ENCODE measurements around the gene OR2A42. TPM values are rescaled to one million over a fixed set of nuclear protein-coding genes. Genes with fewer than 3 reads are reported as not detected.
"Not testable (repeated sequence)": the region's sequence is repeated elsewhere in the genome, so short reads cannot be mapped to it uniquely, and the experiment has no call there.

The OR2A42 gene
- not detected for total RNA-seq

DNA sequence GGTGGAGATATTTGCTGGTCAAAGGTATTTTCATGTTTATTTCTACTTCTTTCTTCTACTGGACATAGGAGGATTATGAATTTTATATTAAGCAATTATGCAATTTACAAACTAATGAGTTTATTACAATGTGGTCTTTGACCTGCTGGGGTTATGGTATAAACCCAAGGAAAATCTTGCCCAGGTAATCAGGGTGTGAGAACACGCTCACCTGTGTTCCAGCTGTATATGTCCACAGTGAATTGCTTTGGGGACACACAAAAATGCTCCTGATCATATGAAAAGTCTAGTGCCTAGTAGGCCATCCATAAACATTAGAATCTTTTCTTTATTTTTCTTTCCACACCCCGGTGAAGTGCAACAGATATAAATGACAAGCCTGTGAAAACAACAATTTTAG, at the start of gene OR2A42:
TSS of gene OR2A42 (minus strand) at position 241 of the 400 bp plus-strand sequence. CDS start 6,762 bp downstream, outside the sequence.
- ATAC-seq, result not testable (repeated sequence)

GRCh38 chr7:144287171-144287784, 47.9 kb upstream of the OR2A42 start:
- not testable (repeated sequence) for ATAC-seq

DNA sequence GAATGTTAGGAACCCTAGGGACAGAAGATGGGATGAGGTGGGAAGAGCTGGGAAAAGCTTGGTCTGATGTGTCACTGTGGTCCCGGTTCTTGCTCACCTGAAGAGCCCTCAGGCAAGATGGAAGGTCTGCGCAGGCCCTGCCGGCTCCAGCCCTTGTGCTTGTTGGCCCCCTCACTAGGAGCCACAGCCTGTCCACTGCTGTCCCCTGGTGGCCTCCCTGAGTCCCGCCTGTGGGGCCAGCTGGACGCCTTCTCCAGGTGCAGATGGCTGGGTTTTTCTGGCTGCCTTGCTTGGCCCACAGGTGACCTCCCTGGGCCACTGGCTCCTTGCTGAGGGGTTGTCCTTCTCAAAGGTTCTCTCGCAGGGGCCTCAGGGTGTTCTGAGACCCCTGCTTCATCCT, 44.3 kb upstream of the OR2A42 start:
- not testable (repeated sequence) for ATAC-seq

GRCh38 chr7:144282490-144282889, 43.1 kb upstream of the OR2A42 start:
- peak; percentile 24 for ATAC-seq

DNA sequence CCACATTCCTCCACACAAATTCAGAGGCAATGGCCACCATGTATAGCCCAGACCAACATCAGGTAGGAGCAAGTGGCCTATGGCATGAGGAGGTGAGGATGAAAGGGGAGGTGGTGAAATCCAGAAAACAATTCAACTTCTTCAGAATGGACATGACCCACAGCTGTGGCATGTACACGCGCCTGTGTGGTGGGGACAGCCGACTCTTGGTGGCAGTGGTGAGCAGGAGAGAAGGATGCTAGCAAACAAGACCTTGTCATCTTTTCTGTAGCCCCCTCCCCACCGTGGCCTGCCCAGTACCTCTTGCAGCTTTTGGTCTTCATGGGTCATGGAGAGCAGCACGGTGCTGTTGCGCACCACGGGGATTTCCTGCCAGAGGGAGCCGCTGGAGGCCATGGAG, 42.6 kb upstream of the OR2A42 start:
- ATAC-seq, result not testable (repeated sequence)

DNA sequence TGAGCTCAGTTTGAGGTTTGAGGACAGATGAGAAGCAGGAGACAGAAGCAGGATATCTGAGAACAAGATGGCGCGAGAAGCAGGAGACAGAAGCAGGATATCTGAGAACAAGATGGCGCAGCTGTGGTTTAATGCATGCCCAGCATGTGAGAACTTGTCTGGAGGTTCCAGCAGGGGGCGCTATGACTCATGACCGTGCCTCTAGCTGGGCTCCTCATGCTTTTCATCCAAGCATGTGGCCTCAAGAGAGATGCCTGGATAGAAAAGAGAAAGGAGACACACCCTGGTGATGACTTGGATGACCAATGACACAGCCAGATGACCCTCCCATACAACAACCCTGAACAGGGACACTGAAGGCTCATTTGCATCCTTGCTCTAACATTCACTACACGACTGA, 40.6 kb upstream of the OR2A42 start:
- ATAC-seq, result peak; percentile 41

GRCh38 chr7:144275281-144275680, 35.9 kb upstream of the OR2A42 start:
- not testable (repeated sequence) for ATAC-seq

GRCh38 chr7:144269188-144269587, 29.8 kb upstream of the OR2A42 start, which contains the start of gene CTAGE8:
CTAGE8 (minus strand) TSS chr7:144269288; CDS start chr7:144269250, 38 bp downstream.
- ATAC-seq, result not testable (repeated sequence)

GRCh38 chr7:144264692-144265091, 25.3 kb upstream of the OR2A42 start, which contains the start of gene OR2A7:
OR2A7 (minus strand) TSS chr7:144264792; CDS start chr7:144259628, 5,164 bp downstream.
- not testable (repeated sequence) for ATAC-seq

DNA sequence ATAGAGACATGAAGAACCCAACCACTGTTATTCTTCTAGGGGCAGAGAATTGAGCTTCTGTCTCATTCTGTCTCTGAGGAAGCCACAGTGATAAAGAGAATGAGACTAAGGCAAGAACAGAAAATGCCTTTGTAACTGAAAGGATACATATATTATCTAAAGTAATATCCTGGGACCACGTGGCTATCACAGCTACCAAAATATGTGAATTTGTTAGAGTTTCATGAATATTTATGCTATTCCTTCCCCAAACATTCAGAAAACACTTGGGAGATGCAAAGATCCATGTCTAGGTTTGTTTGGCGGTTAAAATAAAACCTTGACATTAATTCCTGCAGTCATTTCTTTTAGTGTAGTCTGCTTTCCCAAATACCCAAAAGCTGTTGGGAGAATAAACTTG, 22.7 kb upstream of the OR2A42 start:
- not testable (repeated sequence) for ATAC-seq

DNA sequence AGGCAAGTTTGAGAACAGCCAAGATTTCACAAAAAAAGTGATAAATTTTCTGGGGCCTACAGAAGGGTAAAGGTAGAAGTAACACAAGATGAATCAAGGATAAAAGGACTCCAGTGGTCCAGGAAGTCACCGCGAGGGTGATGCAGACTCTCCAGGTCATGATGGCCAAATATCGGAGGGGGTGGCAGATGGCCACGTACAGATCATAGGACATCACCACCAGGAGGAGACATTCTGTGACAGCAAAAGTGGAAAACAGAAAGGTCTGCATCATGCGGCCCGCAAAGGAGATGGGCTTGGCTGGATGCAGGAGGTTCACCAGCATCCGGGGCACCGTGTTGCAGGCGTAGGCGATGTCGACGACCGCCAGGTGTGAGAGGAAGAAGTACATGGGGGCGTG, 19.7 kb upstream of the OR2A42 start:
- ATAC-seq, result not testable (repeated sequence)

GRCh38 chr7:144256112-144256511, 16.7 kb upstream of the OR2A42 start:
- peak; percentile 55 for ATAC-seq

- no peak for ATAC-seq
Measured at GRCh38 chr7:144255471-144255897, 16.1 kb upstream of the OR2A42 start.

DNA sequence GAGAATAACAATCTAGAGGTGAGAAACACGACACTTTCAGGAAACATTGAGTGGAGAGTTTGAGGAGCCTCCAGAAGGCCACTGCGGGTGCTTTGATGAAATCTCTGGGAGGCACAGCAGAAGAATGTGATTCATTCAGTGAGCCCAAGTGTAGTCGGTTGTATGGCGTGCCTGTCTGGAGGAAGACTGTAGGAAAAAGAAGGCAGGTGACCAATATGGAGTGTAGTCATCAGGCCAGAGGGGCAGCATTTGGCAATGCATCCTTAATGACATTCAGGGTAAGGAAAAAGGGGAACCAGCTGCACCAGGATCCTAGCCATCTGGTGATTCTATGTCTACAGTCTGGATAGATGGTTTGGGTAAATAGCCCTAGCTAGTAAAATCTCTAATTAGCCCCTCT, 12.9 kb upstream of the OR2A42 start:
- ATAC-seq, result not testable (repeated sequence)

- not testable (repeated sequence) for ATAC-seq
Measured at GRCh38 chr7:144247674-144248330, 8.4 kb upstream of the OR2A42 start.

GRCh38 chr7:144246967-144247366, 7.6 kb upstream of the OR2A42 start:
- ATAC-seq, result not testable (repeated sequence)

DNA sequence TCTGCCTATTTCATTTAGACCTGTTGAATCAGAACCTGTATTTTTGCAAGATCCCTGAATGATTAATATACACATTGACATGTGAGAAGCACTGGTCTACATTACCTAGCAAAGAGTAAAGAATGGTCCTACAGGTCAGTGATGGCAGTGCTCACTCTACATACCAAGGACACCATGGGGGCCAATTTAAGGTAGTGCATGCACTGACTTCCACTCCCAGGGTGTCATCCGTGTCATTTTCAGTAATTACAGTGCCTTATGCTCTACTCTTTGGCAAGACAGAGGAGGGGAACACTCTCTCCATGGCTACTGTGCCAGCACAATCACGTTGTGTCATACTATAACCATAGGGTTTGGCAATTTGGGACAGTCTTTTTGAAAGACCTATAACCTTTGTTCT, 6.0 kb upstream of the OR2A42 start:
- not testable (repeated sequence) for ATAC-seq

DNA sequence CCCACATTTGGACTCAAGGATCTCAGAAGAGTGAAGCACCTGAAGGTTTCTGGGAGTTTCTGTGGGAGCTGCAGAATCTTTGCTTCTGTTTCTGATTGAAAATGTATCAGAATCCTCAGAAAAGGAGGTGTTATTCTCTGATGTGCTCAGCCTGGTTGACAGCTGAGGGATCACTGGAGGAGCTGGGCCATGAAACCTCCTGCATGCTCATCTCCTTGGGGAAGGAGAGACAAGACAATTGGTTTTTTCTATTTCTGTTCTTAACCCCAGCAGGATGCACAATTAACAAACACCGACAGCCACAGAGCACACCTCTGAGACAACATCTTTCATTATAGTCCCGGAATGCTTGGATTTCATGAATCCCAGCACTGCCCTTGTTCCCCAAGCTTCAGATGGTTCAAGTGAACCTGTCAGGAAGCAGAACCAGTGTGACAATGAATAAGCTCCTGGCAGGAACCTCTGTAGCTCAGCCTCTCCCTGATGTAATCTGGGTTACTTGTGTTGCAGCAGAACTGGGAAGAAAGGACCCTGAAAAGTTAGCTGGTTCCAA, 799 bp downstream of the OR2A42 start:
- not testable (repeated sequence) for ATAC-seq

GRCh38 chr7:144233039-144233438, 6.4 kb downstream of the OR2A42 start:
- ATAC-seq, result not testable (repeated sequence)

GRCh38 chr7:144231027-144231426, 8.4 kb downstream of the OR2A42 start:
- ATAC-seq, result not testable (repeated sequence)

DNA sequence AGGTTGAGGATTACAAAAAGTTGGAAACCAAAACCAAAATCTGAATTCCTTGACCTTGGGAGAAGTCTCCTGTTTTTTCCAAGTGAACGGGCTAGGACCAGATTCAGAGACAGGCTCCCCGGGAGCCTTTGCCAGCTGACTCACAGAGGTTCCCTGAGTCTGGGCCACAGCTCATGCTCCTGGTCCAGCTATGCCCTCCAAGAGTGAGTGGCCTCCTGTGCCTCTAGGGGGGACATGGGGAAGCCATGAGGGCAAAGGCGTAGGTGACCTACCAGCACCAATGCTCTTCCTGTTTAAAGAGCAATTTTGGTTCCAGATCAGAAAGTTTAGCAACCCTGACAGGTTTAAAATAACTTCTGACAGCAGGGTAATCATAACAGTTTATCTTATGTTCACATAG, 10.6 kb downstream of the OR2A42 start:
- not testable (repeated sequence) for ATAC-seq

- not testable (repeated sequence) for ATAC-seq
Measured at GRCh38 chr7:144226866-144227265, 12.5 kb downstream of the OR2A42 start.

GRCh38 chr7:144223675-144224074, 15.7 kb downstream of the OR2A42 start:
- not testable (repeated sequence) for ATAC-seq

Measured in esophagus mucosa (tissue), 1 donor.